ENCODE data around the gene KCNK1. TPM values are rescaled to one million over a fixed set of nuclear protein-coding genes. Genes with fewer than 3 reads are reported as not detected.

Gene KCNK1
- total and polyA plus RNA-seq, 2 of the 4 experiments (the other 2 are of a cell fraction) = 0.90 to 1.6 TPM

DNA sequence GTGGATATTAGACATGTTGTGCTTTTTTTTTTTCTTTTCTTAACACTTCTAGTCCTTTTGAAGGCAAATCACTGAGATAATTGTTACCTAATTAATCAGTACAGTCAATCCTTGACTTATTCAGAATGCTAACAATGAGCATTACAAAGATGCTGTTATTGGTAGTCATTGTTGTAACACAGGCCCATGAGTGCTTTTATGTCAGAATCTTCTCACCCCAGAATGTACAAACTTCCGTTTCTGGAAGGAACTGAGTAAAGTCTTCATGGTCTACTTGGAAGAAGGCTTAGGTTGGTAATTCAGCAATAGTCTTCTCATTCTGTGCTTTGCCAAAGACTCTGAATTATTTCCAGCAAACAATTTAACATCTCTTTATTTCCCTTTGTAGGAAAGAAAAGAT, 3.1 kb downstream of the KCNK1 start:
- Histone ChIP-seq H2AK5ac (ENCODE audit: low read depth, low read length) (no peak overlapping the region), H3K4ac (ENCODE audit: low read depth, low read length) (no peak overlapping the region), H3K56ac (ENCODE audit: extremely low read depth, insufficient read depth, low read length) (no peak overlapping the region), H2BK15ac (ENCODE audit: low read depth, low read length) (no peak overlapping the region), H3K9ac (ENCODE audit: low read depth, low read length) (no peak overlapping the region), H4K20me1 (ENCODE audit: insufficient read depth, low read length) (no peaks in the 10 kb centered on the region), H3K27ac (ENCODE audit: insufficient read depth, low read length) (no peak overlapping the region), H2BK20ac (ENCODE audit: low read depth, low read length) (no peak overlapping the region), H3K4me3 (ENCODE audit: insufficient read depth, low read depth, low read length) (no peak overlapping the region), H3K4me1 (ENCODE audit: control insufficient read depth, insufficient read depth, low read length) (no peaks in the 10 kb centered on the region), H3K23ac (ENCODE audit: low read depth, low read length) (no peak overlapping the region), H2BK120ac (ENCODE audit: low read depth, low read length) (no peak overlapping the region), H2AK9ac (replicated peaks; ENCODE audit: low read depth, low read length, poor library complexity) (no peak overlapping the region), H2BK5ac (ENCODE audit: low read depth, low read length, poor library complexity, severe bottlenecking) (no peak overlapping the region), H4K5ac (ENCODE audit: low read depth, low read length) (no peak overlapping the region), H3K36me3 (ENCODE audit: control insufficient read depth, insufficient read depth, low read length) (no peaks in the 10 kb centered on the region), H3K4me2 (ENCODE audit: low read depth, low read length) (no peak overlapping the region), H3K27me3 (ENCODE audit: control insufficient read depth, insufficient read depth, low read length) (no peaks in the 10 kb centered on the region; the same call in 1 of the 2 replicates), H3K9me1 (ENCODE audit: insufficient read depth, low read length) (no peaks in the 10 kb centered on the region), H2AFZ (replicated peaks; ENCODE audit: low read length, poor library complexity) (no peak overlapping the region), H3K14ac (replicated peaks; ENCODE audit: low read depth, low read length) (no peak overlapping the region), H4K91ac (ENCODE audit: insufficient read depth, low read depth, low read length) (no peak overlapping the region), H3K79me1 (ENCODE audit: low read depth in 1 of 2, low read length in 2 of 2) (peaks cover 0 to 3% of the 10 kb centered on the region in 2 experiments; a peak in 1 of 4 replicates), H4K8ac (ENCODE audit: low read depth in 2 of 2, low read length in 2 of 2) (no peak overlapping the region), H3K9me3 (ENCODE audit: control insufficient read depth, insufficient read depth, low read length) (no peaks in the 10 kb centered on the region), H3K18ac (ENCODE audit: low read depth, low read length) (no peak overlapping the region)
- ChIA-PET POLR2A (ENCODE audit: unreplicated experiment) (no interaction called here), CTCF (interaction anchor here (0.6 kb wide), 1 partner anchor 71 kb away, joined by 3 read pairs; no protein-coding TSS in a partner anchor)
- ATAC-seq (ENCODE audit: low read depth) (no peak), DNase-seq (no peak)
- in situ Hi-C loops (cut with MboI; ENCODE audit: low sequenced_read_pairs) (no loop called here), intact Hi-C loops (cut with micrococcal nuclease) (no loop called here), dilution Hi-C loops (cut with HindIII; ENCODE audit: low sequenced_read_pairs, unreplicated experiment) (no loop called here)
- no CpG with 5 or more reads among the region's 1 CpG for WGBS, 2 experiments (ENCODE audit: extremely low coverage in 2 of 2, insufficient read length in 1 of 2)
- TF ChIP-seq CEBPB (IDR thresholded peaks at IDR 0.05; ENCODE audit: low read depth, low read length) (no peak), RFX5 (IDR thresholded peaks at IDR 0.05; ENCODE audit: low read depth, low read length) (no peak), MXI1 (IDR thresholded peaks at IDR 0.05; ENCODE audit: borderline replicate concordance, low read depth, low read length) (no peak), BHLHE40 (IDR thresholded peaks at IDR 0.05; ENCODE audit: low read depth, low read length) (no peak), MAZ (IDR thresholded peaks at IDR 0.05; ENCODE audit: borderline replicate concordance, low read depth, low read length) (no peak), RCOR1 (IDR thresholded peaks at IDR 0.05; ENCODE audit: insufficient replicate concordance, low read length) (no peak), FOS (IDR thresholded peaks at IDR 0.05; ENCODE audit: low read depth, low read length) (no peak), CHD1 (IDR thresholded peaks at IDR 0.05; ENCODE audit: low read depth, low read length) (no peak), MAFK (IDR thresholded peaks at IDR 0.05; ENCODE audit: low read depth, low read length) (no peak), RAD21 (IDR thresholded peaks at IDR 0.05; ENCODE audit: low read length) (no peak), POLR2A (IDR thresholded peaks at IDR 0.05; ENCODE audit: low read depth, low read length) (no peak)
- TF ChIP-seq, protein P1, sequence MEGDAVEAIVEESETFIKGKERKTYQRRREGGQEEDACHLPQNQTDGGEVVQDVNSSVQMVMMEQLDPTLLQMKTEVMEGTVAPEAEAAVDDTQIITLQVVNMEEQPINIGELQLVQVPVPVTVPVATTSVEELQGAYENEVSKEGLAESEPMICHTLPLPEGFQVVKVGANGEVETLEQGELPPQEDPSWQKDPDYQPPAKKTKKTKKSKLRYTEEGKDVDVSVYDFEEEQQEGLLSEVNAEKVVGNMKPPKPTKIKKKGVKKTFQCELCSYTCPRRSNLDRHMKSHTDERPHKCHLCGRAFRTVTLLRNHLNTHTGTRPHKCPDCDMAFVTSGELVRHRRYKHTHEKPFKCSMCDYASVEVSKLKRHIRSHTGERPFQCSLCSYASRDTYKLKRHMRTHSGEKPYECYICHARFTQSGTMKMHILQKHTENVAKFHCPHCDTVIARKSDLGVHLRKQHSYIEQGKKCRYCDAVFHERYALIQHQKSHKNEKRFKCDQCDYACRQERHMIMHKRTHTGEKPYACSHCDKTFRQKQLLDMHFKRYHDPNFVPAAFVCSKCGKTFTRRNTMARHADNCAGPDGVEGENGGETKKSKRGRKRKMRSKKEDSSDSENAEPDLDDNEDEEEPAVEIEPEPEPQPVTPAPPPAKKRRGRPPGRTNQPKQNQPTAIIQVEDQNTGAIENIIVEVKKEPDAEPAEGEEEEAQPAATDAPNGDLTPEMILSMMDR (conservative IDR thresholded peaks at IDR 0.05; ENCODE audit: low read depth, low read length) = no peak
- TF ChIP-seq, protein P2, sequence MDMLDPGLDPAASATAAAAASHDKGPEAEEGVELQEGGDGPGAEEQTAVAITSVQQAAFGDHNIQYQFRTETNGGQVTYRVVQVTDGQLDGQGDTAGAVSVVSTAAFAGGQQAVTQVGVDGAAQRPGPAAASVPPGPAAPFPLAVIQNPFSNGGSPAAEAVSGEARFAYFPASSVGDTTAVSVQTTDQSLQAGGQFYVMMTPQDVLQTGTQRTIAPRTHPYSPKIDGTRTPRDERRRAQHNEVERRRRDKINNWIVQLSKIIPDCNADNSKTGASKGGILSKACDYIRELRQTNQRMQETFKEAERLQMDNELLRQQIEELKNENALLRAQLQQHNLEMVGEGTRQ (IDR thresholded peaks at IDR 0.05; ENCODE audit: low read depth, low read length) = no peak
- TF ChIP-seq, protein P3, sequence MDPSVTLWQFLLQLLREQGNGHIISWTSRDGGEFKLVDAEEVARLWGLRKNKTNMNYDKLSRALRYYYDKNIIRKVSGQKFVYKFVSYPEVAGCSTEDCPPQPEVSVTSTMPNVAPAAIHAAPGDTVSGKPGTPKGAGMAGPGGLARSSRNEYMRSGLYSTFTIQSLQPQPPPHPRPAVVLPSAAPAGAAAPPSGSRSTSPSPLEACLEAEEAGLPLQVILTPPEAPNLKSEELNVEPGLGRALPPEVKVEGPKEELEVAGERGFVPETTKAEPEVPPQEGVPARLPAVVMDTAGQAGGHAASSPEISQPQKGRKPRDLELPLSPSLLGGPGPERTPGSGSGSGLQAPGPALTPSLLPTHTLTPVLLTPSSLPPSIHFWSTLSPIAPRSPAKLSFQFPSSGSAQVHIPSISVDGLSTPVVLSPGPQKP (IDR thresholded peaks at IDR 0.05; ENCODE audit: borderline replicate concordance, low read depth, low read length) = no peak
- BruUV-seq (replicated peaks) = no TSS peak

Measured in IMR-90 (cell line).